IPS DF 19.7 (cell line): ENCODE measurements around the gene TRIM24.
"Not testable (repeated sequence)": the region's sequence is repeated elsewhere in the genome, so short reads cannot be mapped to it uniquely, and the experiment has no call there.

ENCODE experiments used
- DNase-seq: peaks from one replicate; pipeline ENCODE4 v3.0.0-alpha.2; 2013; ENCODE audit warnings: low read depth, low spot score

Gene TRIM24

DNA sequence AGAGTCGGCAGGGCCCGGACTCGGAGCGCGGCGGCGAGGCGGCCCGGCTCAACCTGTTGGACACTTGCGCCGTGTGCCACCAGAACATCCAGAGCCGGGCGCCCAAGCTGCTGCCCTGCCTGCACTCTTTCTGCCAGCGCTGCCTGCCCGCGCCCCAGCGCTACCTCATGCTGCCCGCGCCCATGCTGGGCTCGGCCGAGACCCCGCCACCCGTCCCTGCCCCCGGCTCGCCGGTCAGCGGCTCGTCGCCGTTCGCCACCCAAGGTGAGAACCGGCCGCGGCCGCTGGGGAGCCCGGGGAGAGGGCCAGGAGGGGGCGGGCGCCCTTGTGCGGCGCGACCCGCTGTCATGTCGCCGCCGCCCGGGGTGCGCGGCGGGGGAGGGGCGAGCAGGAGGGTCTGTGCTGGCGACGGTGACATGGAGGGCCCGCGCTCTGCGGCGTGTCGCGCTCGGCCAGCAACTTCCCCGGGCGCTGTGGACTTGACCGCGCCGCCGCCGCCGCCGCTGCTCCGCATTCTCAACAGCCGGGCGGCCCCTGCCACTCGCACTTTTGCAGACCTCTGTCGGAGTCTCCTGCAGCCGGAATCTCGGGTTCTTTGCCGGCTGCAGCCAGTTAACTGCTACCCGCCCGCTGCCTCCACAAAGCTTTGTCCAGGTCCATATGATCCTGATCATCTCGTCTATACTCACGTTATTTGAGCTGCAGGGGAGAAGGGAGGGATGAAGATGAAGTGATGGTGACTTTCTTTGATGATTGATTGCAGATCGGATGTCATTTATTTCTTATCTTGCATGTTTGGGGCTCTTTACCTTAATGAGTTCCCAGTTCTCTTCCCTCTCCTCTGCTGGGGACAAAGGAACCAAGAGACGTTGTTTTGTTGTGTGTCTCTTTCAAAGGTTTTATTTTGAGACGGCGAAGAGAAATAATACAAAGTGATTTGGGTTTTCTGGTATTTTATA lies 869 bp downstream of the TRIM24 start:
- no peak for DNase-seq

DNA sequence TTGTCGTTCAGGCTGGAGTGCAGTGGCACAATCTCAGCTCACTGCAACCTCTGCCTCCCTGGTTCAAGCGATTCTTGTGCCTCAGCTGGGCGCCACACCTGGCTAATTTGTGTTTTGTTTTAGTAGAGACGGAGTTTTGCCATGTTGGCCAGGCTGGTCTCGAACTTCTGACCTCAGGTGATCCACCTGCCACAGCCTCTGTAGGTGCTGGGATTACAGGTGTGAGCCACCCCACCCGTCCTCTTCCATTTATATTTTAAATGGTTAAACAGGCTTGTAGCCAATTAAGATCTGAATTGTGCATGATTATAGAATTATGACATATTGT lies 3.2 kb downstream of the TRIM24 start:
- DNase-seq, result not testable (repeated sequence)

DNA sequence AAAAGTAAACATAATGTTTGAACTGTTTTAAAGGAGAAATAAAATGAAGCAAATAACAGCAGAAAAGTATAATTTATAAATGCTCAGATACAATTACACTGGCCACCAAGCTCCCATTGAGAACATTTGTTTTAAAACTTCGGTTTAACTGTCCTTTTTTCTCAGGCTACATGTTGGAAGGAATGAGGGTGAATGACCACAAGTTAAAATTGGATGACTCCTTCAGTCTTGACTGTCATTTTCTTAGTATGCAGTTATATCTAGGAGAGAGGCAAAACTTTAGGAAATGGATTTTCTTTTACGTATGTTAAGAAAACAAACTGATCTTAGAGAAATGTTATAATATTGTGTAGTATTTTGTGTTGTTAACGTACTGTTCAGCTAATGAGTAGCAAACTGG lies 5.0 kb downstream of the TRIM24 start:
- no peak for DNase-seq

DNA sequence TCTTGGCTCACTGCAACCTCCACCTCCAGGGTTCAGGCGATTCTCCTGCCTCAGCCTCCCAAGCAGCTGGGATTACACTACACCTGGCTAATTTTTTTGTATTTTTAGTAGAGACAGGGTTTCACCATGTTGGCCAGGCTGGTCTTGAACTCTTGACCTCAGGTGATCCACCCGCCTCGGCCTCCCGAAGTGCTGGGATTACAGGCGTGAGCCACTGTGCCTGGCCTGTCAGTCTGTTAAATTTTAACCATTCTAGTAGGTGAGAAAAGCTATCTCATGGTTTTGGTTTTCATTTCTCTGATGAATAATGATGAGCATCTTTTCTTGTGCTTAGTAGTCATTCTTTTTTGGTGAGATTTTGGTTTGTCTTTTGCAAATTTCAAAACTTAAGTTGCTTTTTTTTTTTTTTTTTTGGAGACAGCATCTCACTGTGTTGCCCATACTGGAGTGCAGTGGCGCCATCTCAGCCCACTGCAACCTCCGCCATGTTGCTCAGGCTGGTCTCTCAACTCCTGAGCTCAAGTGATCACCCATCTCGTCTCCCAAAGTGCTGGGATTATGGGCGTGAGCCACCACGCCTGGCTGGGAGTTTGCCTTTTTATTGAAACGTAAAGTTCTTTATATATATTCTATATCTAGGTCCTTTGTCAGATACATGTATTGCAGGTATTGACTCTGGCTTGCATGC lies 6.2 kb downstream of the TRIM24 start:
- DNase-seq, result not testable (repeated sequence)

DNA sequence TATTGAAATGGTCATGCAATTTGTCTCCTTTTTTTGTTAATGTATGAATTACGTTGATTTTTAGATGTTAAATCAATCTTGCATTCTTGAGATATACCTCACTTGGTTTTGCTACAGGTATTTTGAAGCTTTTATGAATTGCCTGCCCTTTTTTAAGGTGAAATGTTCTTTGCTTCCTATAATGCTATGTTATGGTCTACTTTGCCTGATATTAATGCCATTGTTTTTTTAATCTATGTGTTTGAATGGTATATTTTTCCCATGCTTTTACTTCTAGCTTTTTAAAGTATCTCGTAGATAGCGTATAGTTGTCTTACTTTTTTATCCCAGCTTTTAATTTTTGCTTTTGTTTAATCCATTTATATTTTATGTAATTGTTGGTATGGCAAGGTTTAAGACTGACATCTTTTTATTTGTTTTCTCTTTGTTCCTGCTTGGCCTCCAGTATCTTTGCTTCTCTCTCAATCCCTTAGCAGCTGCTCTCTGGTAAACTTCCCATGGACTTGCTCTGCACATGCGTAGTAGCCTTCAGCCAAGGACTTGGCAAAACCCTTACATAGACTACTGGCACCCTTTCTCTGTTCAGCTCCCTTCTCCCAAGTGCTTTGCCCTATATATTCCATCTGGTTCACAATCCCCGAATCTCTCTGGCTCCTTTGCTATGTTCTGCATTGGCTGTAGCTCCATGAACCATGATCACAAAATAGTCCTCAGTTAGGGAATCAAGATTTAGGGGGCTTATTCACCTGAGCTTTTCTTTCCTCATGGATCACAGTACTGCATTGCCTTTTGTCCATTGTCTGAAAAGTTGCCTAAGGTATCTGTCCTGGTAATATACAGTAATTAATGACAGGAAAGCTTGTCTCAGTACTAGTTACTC lies 8.4 kb downstream of the TRIM24 start:
- no peak for DNase-seq

DNA sequence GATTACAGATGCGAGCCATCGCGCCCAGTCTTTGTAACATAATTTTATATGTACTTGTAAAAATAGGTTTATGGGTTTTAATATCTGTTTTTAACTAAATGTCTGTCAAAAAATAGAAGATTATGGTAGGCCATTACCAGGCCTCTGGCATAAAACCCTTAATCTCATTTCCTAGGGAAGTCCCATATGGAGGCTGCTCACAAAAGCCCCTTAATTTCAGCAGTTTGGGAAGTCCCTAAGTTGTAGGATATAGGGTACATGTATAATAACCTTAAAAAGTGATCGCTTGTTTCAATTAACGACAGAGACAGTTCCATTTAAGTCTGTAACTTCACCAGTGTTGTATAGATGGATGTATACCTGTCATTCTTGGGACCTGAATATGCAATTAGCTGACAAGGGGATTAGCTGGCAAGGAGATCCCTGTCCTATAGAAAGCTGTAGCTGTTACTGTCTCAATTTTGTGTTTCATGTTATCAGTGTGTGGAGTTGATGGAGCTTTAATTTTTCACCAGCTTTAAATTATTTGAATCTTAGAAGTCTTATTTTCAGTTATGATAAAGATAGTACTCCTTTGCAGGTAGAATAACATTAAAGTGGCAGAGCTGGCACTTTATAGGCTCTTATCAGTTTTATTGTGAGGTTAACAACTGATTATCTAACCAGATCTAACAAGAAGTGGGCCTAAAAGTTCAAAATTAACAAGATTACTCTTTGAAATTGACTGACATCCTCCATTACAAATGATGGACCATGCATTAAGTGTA lies 10.5 kb downstream of the TRIM24 start:
- no peak for DNase-seq

DNA sequence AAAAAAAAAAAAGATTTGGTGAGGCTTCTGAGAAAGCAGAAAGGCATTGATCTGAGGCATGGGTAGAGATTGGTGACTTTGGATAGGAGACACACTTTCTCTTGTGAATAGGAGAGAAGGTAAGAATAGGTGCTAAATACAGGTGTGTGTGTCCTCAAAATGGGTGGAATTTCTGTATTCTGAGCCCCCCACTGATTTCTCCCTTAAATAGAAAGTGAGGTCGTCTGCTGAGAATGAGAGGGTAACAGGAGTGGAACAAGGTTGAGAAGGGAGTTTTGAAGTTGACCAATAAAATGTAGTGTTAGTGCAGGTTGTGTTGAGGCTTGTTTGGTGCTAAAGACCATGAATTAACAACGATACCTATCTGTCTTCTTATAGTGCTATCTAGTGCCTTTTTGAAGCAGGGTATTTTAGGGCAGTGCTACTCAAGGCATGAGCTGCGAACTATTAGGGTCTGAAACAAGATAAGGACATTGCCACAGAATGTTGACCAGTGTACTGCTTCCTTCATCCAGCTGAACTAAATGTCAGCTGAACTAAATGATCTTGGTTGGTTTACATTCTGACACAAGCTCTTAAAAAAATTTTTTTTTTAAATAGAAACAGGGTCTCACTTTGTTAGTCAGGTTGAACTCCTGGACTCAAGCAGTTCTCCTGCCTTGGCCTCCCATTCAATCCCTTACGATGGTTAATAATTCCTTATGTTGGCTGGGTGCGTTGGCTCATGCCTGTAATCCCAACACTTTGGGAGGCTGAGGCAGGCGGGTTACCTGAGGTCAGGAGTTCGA lies 12.4 kb downstream of the TRIM24 start:
- no peak for DNase-seq

DNA sequence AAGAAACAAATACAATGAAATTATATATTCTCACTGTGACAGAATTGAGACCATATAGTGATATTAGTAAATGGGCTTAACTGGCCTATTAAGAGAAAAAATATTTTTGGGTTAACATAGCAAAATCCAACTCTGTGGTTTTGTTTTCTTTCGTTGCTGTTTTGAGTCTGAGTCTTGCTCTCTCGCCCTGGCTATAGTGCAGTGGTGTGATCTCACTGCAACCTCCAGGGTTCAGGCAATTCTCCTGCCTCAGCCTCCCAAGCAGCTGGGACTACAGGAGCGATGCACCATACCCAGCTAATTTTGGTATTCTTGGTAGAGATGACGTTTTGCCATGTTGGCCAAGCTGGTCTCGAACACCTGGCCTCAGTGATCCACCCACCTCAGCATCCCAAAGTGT lies 15.3 kb downstream of the TRIM24 start:
- DNase-seq, result no peak

DNA sequence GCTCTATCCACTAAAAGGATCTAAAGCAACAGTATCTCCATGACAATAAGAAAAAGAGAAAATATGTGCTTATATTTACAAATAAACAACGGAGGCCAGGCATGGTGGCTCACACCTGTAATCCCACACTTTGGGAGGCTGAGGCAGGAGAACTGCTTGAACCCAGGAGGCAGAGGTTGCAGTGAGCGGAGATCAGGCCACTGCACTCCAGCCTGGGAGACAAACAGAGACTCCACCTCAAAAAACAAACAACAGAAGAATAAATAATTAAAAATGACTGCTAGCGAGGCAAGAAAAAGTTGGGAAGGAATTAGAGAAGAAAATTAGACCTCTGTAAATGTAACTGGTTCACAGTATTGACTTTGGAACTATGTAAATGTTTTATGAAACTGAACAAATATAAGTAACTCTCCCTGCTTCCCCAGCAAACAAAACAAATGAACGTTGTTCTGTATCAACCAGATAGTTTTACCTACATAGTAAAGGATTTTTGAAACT lies 17.1 kb downstream of the TRIM24 start:
- DNase-seq, result no peak

DNA sequence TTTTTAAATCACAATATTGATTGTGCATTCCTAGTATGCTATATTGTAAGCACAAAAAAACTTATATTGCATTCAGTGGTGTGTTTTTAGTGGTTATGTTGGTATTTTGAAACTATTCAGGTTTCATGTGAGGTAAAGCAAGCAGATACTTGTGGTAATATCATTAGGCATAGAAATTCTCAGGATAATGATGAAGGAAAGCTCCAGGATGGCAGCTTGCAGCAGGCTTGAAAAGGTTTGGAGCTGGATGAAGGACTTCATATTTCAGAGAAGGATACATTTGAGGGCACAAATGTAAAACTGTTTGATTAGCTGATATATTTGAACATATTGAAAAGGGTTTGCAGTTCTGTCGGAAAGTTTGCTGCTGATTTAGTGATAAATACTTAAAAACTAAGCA lies 17.5 kb downstream of the TRIM24 start:
- no peak for DNase-seq

DNA sequence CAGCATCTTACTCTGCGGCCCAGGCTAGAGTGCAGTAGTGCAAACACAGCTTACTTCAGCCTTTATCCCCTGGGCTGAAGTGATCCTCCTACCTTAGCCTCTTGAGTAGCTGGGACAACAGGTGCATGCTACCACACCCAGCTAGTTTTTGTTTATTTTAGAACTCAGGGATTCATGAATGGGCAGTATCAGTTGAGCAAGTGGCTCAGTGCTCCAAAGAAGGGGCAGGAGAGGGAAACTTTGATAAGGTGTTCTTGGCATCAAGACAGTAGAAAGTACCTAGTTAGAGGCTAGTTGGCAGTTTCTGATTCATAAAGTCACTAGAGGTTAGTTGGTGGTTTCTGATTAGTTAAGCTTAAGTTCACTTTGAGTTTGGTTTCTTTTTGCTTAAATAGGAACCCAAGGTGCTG lies 18.4 kb downstream of the TRIM24 start:
- no peak for DNase-seq

DNA sequence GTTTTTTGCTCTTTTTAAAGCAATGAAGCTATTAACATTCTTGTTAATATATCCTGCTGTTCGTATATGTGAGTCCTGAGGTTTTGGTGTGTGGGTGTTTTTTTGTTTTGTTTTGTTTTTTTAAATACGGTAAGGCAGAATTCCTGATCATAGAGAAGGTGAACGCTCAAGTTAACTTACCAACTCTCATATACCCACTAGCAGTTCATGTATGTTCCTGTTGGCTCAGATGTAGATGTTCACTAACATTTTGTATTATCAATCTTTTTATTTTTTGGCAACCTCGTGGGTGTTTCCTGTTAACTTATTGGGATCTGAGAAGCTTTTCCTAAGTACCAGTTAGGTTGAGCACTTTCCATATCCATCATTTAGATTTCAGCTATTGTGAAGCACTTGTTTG lies 20.5 kb downstream of the TRIM24 start:
- DNase-seq, result no peak

DNA sequence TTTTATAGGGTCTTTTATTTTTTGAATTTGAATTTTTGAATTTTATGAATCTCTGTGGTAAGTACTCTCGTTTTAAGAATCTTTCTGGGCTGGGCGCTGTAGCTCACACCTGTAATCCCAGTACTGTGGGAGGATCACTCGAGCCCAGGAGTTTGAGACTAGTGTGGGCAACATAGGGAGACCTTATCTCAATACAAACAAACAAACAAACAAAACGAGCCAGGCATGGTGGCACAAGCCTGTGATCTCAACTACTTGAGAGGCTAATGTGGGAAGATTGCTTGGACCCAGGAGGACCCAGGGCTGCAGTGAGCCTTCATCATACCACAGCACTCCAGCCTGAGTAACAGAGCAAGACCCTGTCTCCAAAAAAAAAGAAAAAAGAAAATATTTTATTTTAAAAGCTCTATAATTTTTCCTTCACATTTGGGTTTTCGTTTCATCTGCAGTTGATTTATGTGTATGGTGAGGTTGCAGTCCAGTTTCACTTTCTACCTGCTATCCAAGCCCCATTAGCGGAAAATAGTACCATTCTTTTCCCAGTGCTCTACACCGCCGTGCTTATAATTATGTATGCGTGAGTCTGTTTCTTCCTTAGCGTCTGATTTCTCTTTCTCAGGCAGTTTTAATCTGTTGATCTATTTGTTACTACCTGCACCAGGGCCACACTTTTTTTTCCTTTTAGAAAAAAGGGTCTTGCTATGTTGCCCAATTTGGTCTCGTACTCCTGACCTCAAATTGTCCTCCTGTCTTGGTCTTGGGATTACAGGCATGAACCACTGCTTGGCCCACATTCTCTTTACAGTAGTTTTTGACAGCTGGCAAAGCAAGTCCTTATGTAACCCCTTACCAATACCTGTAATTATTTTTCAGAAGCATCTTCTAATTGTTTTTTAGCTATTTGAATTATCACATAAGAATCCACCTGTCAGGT lies 21.7 kb downstream of the TRIM24 start:
- no peak for DNase-seq

DNA sequence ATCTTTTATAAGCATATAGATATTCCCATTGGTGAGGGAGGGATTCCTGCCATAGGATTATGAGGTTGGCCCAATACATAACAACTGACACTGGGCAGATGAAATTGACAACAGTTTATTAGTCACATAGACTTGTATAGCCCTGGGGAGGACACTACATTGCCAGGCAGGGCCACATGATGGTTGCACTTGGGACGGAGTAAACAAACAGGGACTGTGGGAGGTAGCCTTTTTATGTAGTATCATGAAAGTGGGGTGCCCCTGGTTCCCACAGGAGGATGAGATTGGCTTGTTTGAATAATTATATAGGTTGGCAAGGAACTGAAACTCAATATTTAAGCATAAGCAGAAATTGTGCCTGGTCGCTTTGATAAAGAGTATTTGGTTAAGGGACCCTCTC lies 23.5 kb downstream of the TRIM24 start:
- no peak for DNase-seq

DNA sequence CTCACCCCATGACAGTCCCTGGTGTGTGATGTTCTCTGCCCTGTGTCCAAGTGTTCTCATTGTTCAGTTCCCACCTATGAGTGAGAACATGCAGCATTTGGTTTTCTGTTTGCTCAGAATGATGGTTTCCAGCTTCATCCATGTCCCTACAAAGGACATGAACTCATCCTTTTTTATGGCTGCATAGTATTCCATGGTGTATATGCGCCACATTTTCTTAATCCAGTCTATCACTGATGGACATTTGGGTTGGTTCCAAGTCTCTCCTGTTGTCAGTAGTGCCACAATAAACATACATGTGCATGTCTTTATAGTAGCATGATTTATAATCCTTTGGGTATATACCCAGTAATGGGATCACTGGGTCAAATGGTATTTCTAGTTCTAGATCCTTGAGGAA lies 25.4 kb downstream of the TRIM24 start:
- not testable (repeated sequence) for DNase-seq

DNA sequence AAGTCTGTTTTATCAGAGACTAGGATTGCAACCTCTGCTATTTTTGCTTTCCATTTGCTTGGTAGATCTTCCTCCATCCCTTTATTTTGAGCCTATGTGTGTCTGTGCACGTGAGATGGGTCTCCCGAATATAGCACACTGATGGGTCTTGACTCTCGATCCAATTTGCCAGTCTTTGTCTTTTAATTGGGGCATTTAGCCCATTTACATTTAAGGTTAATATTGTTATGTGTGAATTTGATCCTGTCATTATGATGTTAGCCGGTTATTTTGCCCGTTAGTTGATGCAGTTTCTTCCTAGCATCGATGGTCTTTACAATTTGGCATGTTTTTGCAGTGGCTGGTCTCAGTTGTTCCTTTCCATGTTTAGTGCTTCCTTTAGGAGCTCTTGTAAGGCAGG lies 29.1 kb downstream of the TRIM24 start:
- DNase-seq, result not testable (repeated sequence)

DNA sequence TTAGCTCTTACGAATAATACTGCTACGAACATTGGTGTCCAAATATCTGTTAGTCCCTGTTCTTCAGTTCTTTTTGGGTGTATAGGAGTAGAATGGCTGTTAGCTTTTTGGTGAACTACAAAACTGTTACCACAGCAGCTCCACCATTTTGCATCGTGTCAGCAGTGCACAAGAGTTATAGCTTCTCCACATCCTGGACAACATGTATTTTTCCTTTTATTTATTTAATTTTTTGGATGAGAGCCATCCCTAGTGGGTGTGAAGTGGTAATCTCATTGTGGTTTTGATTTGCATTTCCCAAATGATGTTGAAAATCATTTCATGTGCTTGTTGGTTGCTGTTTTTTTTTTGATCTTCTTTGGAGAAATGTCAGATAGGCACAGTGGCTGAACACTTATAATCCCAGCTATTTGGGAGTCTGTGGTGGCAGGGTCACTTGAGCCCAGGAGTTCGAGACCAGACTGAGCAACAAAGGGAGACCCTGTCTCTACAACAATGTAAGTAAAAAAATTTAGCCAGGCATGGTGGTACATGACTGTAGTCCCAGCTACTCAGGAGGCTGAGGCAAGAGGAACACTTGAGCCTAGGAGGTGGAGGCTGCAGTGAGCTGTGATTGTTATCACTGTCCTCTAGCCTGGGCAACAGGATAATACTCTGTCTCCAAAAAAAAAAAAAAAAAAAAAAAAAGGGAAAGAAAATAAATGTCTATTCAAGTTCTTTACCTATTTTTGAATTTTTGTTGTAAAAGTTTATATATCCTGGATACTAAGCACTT lies 31.7 kb downstream of the TRIM24 start:
- DNase-seq, result no peak

DNA sequence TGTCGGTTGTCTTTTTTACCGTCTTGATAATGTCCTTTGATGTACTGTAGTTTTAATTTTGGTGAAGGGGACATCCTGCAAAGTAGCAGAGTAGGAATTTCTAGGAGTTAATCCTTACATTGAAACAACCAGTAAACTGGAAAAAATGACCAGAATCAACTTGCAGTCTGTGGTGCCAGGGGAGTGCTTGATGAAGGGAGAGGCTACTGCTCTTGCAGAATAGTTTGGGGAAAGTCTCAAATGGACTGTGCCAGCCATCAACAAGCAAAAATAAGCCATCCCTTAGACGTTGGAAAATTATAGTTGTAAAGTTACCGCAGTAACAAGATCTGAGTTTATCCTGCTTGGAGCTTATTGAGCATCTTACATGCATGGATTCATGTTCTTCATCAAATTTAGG lies 32.4 kb downstream of the TRIM24 start:
- DNase-seq, result no peak
